K562 (cell line): ENCODE measurements around the gene FBXO9. TPM values are rescaled to one million over a fixed set of nuclear protein-coding genes. Genes with fewer than 3 reads are reported as not detected.
A peak's percentile ranks its signal among the peaks of the same experiment; 100 is the strongest.

Source experiments
- CTBP1 ChIP-seq: fragments of 450-650 bp; IDR thresholded peaks from 2 replicates; pipeline ENCODE4 v1.6.1; 2016; ENCODE audit warnings: borderline replicate concordance
- GABPB1 ChIP-seq: sonication (generic); formaldehyde crosslinking; IDR thresholded peaks from 2 replicates; pipeline ENCODE4 v1.8.0; 2022; ENCODE audit warnings: mild to moderate bottlenecking, missing genetic modification reagents
- HNRNPLL ChIP-seq: fragments of 200-400 bp; formaldehyde crosslinking; IDR thresholded peaks from 2 replicates; pipeline ENCODE4 v1.6.1; 2017; ENCODE audit warnings: low read length, low read depth, mild to moderate bottlenecking; ENCODE audit not compliant: poor library complexity, severe bottlenecking
- JUND ChIP-seq, 2 experiments: IDR thresholded peaks; 2 replicates in 1 of 2; 3 replicates in 1 of 2; pipeline ENCODE4 v1.6.1; 2011; ENCODE audit warnings: borderline replicate concordance in 2 of 2, low read depth in 2 of 2, low read length in 2 of 2, improper control_type of control experiment in 1 of 2, missing biosample characterization in 1 of 2, missing genetic modification characterization in 1 of 2, missing genetic modification reagents in 1 of 2
- NFIC ChIP-seq: fragments of 450-650 bp; IDR thresholded peaks from 2 replicates; pipeline ENCODE4 v1.6.1; 2017; ENCODE audit warnings: mild to moderate bottlenecking, inconsistent platforms
- NFRKB ChIP-seq: fragments of 450-650 bp; IDR thresholded peaks from 2 replicates; pipeline ENCODE4 v1.6.1; 2016; ENCODE audit warnings: low read depth
- PCBP1 ChIP-seq: fragments of 200-400 bp; formaldehyde crosslinking; IDR thresholded peaks from 2 replicates; pipeline ENCODE4 v1.6.1; 2018; ENCODE audit warnings: mild to moderate bottlenecking, low read depth, low read length; ENCODE audit not compliant: poor library complexity, severe bottlenecking
- PCBP2 ChIP-seq: fragments of 200-400 bp; formaldehyde crosslinking; IDR thresholded peaks from 2 replicates; pipeline ENCODE4 v1.6.1; 2018; ENCODE audit warnings: low read length, low read depth, mild to moderate bottlenecking, moderate library complexity; ENCODE audit not compliant: poor library complexity, severe bottlenecking
- SIN3A ChIP-seq, 2 experiments: fragments of 150-350 bp in 1 of 2; IDR thresholded peaks; 2 replicates each; pipeline ENCODE4 v1.6.1; 2011 to 2016; ENCODE audit warnings: borderline replicate concordance in 2 of 2, low read depth in 2 of 2, low read length in 2 of 2, mild to moderate bottlenecking in 2 of 2, moderate library complexity in 2 of 2; ENCODE audit not compliant: control insufficient read depth in 1 of 2
- SMC3 ChIP-seq: conservative IDR thresholded peaks from 2 replicates; pipeline ENCODE4 v1.6.1; 2011; ENCODE audit warnings: low read depth, low read length, improper control_type of control experiment; ENCODE audit not compliant: insufficient read depth
- SRF ChIP-seq, 2 experiments: fragments of 250-450, 450-650 bp in 1 of 2; sonication (Bioruptor Pico) in 1 of 2; sonication (generic) in 1 of 2; formaldehyde crosslinking; IDR thresholded peaks; 2 replicates each; pipeline versions ENCODE4 v1.5.0 to v1.5.1; 2020 to 2022; ENCODE audit warnings: mild to moderate bottlenecking in 1 of 2, missing genetic modification reagents in 1 of 2
- YBX1 ChIP-seq: fragments of 450-650 bp; IDR thresholded peaks from 2 replicates; pipeline ENCODE4 v1.7.1; 2016; ENCODE audit warnings: mild to moderate bottlenecking
- YY1 ChIP-seq, 3 experiments: IDR thresholded peaks; 2 replicates each; pipeline ENCODE4 v1.6.1; 2011; ENCODE audit warnings: low read length in 2 of 3, mild to moderate bottlenecking in 2 of 3, moderate library complexity in 2 of 3, borderline replicate concordance in 1 of 3, control low read depth in 1 of 3, low read depth in 1 of 3; ENCODE audit not compliant: insufficient read depth in 3 of 3, insufficient replicate concordance in 2 of 3, control insufficient read depth in 1 of 3, insufficient read length in 1 of 3; ENCODE audit errors: extremely low read depth in 1 of 3
- ZNF316 ChIP-seq: fragments of 450-650 bp; IDR thresholded peaks from 2 replicates; pipeline ENCODE4 v1.6.1; 2016
- polyA plus RNA-seq, 8 experiments: library from polyadenylated mRNA; depleted of rRNA in 4 of 8; stranded (reverse) in 5 of 8; unstranded in 3 of 8; fragments of >200 nt; fragmentation: Nextera tagmentation in 2 of 8; fragmentation: Illumina TruSeq in 1 of 8; extraction: Ambion mirVana in 2 of 8; extraction: Trizol in 1 of 8; gene quantifications; 2 replicates each; pipeline versions ENCODE4 v1.2.1 to v1.2.3, GENCODE V29; 2011 to 2014; ENCODE audit warnings: inconsistent platforms in 1 of 8, missing spikeins in 1 of 8
- total RNA-seq, 7 experiments: library from RNA; depleted of rRNA in 6 of 7; stranded (reverse); fragments of >200 nt in 6 of 7; fragmentation: Illumina TruSeq in 2 of 7; extraction: Trizol in 2 of 7; gene quantifications; 2 replicates each; pipeline versions ENCODE4 v1.2.1 to v1.2.3, GENCODE V29; 2011 to 2021; ENCODE audit warnings: low replicate concordance in 1 of 7
- TF ChIP-seq, protein P1 (sequence below): fragments of 450-650 bp; conservative IDR thresholded peaks from 2 replicates; pipeline ENCODE4 v1.6.1; 2016; ENCODE audit warnings: missing genetic modification characterization, low read depth, mild to moderate bottlenecking, missing compliant biosample characterization, moderate library complexity
- TF ChIP-seq, protein P2 (sequence below): fragments of 250-450 bp; sonication (Bioruptor Pico); IDR thresholded peaks from 2 replicates; pipeline ENCODE4 v1.8.0; 2022; ENCODE audit warnings: moderate library complexity, mild to moderate bottlenecking, inconsistent platforms

FBXO9 gene
- total and polyA plus RNA-seq, 9 of the 15 experiments (the other 6 are each of a cell fraction or from before 2014, with no cell fraction given): 10.1 to 85.3 (median 51.4) TPM

DNA sequence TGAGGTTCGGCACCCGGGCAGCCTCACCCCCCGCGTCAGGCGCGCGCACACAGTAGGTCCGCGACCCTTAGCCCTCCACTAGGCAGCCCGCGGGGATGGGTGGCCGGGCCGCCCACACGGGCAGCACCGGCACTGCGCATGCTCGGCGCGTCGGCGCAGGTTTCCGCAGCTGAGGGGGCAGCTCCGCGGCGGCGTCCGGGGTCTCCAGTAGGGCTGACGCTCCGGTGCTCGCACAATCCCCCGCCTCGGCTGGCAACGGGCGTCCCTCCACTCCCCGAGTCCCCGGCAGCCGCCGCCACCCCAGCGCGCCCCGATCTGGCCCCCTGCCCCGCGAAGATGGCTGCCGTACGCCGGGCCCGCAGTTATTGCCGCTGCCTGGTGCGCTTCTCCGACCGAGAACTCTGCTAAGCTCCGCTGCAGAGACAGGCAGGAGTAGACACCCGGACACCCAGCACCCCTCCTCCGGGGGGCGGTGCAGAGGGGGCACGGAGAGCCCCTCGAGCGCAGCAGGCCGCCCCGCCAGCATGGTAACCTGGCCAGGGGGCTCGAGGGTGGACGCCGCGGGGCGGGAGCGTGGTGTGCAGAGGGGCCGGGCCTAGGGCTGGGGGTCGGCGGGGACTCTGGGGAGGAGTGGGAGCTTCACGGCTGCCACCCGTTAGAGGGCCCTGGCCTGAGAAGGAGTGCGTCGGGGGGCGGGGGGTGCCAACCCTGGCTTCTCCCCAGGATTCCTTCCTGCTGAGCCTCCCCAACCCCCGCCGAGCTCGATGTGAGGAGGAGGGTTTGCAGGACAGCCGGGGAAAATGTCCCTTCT lies at the start of gene FBXO9 (continued):
- TF ChIP-seq SRF (CRISPR knock-in tag; IDR thresholded peaks at IDR 0.05): no peak
- no peak for TF ChIP-seq ZNF316
- TF ChIP-seq YY1 (IDR thresholded peaks at IDR 0.05; ENCODE audit: borderline replicate concordance in 1 of 3, control insufficient read depth in 1 of 3, extremely low read depth in 1 of 3, insufficient read depth in 3 of 3, insufficient read length in 1 of 3, insufficient replicate concordance in 2 of 3, low read depth in 1 of 3, low read length in 2 of 3): peak in 2 of 3 experiments; percentile 89 to 92
- TF ChIP-seq HNRNPLL: peak; percentile 38
- TF ChIP-seq YBX1: no peak
- TF ChIP-seq NFRKB: 0 out of 2 replicates have a peak, but pooled peaks have one; percentile 34
- no peak for TF ChIP-seq CTBP1
- 0 out of 2 replicates have a peak, but pooled peaks have one; percentile 31 for TF ChIP-seq NFIC
- TF ChIP-seq PCBP2: no peak
- TF ChIP-seq, protein P1, sequence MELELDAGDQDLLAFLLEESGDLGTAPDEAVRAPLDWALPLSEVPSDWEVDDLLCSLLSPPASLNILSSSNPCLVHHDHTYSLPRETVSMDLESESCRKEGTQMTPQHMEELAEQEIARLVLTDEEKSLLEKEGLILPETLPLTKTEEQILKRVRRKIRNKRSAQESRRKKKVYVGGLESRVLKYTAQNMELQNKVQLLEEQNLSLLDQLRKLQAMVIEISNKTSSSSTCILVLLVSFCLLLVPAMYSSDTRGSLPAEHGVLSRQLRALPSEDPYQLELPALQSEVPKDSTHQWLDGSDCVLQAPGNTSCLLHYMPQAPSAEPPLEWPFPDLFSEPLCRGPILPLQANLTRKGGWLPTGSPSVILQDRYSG (tag): 0 out of 2 replicates have a peak, but pooled peaks have one; percentile 19
- TF ChIP-seq, protein P2, sequence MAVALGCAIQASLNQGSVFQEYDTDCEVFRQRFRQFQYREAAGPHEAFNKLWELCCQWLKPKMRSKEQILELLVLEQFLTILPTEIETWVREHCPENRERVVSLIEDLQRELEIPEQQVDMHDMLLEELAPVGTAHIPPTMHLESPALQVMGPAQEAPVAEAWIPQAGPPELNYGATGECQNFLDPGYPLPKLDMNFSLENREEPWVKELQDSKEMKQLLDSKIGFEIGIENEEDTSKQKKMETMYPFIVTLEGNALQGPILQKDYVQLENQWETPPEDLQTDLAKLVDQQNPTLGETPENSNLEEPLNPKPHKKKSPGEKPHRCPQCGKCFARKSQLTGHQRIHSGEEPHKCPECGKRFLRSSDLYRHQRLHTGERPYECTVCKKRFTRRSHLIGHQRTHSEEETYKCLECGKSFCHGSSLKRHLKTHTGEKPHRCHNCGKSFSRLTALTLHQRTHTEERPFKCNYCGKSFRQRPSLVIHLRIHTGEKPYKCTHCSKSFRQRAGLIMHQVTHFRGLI (CRISPR knock-in tag): no peak
- 0 out of 4 replicates have a peak, but pooled peaks of 1 of the 2 experiments have one; percentile 3 for TF ChIP-seq SIN3A (IDR thresholded peaks at IDR 0.05; ENCODE audit: borderline replicate concordance in 2 of 2, control insufficient read depth in 1 of 2, low read depth in 2 of 2, low read length in 2 of 2)
- 0 out of 2 replicates have a peak, but pooled peaks have one; percentile 24 for TF ChIP-seq GABPB1 (CRISPR knock-in tag)
- TF ChIP-seq JUND (IDR thresholded peaks at IDR 0.05; ENCODE audit: borderline replicate concordance, low read depth, low read length): peak; percentile 26; the same call in 1 of the 2 replicates
- TF ChIP-seq JUND (tag; IDR thresholded peaks at IDR 0.05; ENCODE audit: borderline replicate concordance, low read depth, low read length): no peak; the same call in 2 of the 3 replicates
- no peak; the same call in 1 of the 2 replicates for TF ChIP-seq SMC3
- no peak for TF ChIP-seq PCBP1
